EL (cell line): ENCODE measurements around the gene CCND2.
"Not testable (repeated sequence)": the region's sequence is repeated elsewhere in the genome, so short reads cannot be mapped to it uniquely, and the experiment has no call there.

Source experiments
- DNase-seq: peaks from one replicate; pipeline ENCODE4 v3.0.0-alpha.2; 2016

The CCND2 gene

DNA sequence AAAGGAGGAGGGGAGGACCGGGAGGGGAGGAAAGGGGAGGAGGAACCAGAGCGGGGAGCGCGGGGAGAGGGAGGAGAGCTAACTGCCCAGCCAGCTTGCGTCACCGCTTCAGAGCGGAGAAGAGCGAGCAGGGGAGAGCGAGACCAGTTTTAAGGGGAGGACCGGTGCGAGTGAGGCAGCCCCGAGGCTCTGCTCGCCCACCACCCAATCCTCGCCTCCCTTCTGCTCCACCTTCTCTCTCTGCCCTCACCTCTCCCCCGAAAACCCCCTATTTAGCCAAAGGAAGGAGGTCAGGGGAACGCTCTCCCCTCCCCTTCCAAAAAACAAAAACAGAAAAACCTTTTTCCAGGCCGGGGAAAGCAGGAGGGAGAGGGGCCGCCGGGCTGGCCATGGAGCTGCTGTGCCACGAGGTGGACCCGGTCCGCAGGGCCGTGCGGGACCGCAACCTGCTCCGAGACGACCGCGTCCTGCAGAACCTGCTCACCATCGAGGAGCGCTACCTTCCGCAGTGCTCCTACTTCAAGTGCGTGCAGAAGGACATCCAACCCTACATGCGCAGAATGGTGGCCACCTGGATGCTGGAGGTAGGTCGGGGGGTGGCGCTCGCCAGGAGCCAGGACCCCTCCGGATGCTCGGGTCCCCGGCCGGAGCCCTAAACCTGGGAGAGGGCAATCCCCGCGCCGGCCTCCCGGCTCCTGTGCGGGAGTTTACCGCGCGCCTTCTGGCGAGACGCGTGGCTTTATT, at the start of gene CCND2:
TSS of gene CCND2 (plus strand) at position 111 of the 744 bp plus-strand sequence. CDS start at position 390, 279 bp downstream.
- DNase-seq: peak; percentile 46

DNA sequence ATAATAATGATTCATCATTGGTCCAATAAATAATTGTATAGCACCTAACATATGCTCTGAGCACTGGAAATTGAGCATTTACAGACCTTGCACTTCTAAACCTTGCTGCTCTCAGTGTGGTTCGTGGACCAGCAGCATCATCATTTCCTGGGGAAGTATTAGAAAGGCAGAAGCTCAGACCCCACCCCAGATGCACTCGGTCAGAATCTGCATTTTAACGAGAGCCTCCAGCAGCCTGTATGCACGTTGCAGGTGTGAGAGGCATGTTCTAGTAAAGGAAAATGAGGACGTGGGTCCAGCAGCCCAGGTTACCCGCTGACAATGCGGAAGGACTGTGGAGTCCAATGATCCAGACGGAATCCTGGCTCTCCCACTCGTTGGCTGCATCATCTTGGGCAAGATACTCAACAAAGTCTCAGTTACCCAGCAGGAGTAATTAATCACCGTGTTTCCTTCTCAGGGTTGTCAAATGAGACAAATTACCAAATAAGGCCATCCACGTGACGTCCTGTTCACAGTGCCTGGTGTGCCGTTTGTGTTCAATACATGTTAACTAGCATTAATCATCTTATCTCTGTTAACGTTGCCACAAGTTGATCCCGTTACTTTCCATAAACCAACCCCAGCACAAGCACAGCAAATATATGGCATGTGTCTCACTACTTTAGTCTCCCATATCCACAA, 49.2 kb upstream of the CCND2 start:
- DNase-seq: no peak

DNA sequence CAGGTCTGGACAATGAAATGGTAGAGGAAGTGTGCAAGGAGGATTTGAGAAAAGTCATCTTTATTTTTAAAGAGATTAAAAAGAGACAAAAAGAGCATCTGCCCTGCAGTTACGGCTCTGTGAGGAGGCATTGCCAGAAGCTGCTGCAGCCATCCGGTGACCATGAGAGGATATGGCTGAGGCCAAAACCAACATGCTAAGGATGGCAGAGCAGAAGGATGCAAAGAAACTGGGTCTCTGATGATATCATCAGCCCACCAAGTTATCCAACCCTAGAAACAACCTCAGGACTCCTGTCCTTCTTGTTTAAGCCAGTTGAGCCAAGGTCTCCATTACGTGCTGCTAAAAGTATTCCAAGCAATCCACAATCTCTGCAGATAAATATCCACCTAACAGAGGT, 48.0 kb upstream of the CCND2 start:
- no peak for DNase-seq

DNA sequence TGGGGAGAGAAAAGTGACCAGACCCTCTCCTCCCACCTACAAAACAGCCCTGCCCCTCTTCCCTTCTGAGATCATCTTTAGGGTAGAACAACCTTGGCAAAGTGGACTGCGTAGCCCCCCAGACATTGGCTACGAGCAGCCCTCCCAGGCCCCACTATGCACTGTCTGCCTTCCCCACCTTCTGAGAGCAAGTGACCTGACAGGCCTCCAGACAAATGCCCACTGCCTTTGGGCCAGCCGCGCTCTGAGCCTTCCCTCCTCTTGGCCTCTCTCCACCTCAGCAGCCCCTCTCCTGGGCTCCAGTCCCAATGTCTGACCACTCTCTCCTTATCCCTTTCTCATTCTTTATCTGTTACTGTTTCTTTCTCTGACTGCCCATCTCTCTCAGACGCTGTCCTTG, 46.5 kb upstream of the CCND2 start:
- no peak for DNase-seq

DNA sequence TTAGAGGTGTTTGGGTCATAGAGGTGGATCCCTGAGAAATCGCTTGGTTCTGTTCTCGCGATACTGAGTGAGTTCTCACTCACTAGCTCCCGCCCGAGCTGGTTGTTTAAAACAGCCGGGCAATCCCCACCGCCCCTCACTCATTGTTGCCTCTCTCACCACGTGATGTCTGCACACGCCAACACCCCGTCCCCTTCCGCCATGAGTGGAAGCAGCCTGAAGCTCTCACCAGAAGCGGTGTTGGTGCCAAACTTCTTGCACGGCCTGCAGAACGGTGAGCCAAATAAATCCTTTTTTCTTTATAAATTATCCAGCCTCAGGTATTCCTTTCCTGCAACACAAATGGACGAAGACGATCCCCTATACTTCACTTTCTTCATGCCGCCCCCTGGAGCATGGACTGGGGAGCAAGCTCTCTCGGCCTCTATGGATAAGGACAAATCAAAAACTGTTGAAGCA, 45.4 kb upstream of the CCND2 start:
- no peak for DNase-seq

DNA sequence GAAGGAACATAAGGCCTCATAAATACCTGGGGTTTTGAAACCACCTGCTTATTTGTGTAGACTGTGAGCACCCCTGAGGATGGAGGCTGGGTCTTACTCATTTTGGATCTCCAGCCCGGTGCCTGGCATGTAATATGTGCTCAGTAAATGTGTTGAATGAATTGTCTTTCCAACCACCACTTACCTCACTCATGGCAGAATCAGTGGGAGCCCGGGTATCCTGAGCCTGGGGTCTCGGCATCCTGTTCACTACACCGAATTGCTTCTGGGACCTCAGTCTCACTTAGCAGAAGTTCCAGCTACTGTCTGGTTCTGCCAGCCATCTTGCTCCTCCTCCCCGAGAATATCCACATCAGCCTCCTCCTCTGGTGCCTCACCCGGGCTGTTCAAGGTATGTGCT, 43.0 kb upstream of the CCND2 start:
- DNase-seq: no peak

DNA sequence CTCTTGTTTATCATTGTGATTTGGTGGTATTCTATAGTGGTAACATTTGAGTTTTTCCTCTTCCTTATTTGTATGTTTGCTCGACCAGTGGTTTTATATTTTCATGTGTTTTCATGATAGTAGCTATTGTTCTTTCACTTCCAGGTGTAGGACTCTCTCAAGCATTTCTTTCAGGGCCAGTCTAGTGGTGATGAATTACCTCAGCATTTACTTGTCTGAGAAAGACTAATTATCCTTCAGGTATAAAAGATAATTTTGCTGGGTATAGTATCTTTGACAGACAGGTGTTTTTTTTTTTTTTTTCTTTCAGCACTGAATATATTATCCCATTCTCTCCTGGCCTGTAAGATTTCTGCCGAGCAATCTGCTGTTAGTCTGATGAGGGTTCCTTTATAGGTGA, 35.0 kb upstream of the CCND2 start:
- DNase-seq: no peak

DNA sequence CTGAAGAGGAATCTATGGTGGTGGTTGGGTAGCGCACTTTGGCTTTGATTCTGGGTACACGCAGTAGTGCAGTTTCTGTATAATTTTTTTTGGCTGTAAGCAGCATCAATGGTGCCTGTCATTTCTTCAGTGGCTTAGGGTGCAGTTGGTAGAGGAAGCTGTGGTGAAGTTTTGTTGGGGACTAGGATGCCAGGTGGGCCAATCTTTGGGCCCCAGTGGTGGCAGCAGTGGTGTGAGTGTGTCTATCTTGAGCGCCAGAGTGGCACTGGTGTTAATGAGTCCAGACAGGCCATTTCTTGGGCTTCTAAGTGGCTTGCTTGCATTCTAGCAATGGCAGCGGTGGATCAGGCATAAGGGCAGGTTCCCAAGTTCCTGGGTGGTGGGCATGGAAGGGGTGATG, 33.8 kb upstream of the CCND2 start:
- no peak for DNase-seq

DNA sequence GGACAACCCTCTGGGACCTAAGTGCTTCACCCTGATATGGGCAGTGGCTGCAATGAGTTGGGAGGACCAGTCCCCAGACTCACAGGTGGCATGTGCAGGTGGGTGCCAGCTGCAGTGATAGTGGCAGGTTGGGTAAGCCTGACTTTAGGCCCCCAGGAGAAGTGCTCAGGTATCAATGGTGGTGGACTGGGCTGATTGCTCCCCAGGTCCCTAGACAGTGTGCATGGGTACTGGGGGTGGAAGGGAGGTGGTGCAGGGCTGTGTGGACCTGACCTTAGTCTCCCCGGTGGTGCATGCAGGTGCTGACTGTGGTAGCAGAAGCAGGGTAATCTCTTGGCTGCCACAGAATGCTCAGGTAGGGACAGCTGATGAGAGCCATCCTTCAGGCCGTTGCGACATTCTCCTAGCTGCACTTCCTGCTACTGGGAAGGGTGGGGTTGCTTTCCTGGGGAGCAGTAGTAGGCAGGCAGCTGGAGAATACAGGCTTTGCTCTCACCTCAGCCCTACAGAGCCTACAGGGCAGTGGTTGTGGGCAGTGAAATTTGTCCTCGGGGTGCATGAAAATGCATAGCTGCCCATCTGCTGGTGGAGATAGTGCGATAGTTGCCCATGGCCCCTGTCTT, 33.3 kb upstream of the CCND2 start:
- DNase-seq: no peak

DNA sequence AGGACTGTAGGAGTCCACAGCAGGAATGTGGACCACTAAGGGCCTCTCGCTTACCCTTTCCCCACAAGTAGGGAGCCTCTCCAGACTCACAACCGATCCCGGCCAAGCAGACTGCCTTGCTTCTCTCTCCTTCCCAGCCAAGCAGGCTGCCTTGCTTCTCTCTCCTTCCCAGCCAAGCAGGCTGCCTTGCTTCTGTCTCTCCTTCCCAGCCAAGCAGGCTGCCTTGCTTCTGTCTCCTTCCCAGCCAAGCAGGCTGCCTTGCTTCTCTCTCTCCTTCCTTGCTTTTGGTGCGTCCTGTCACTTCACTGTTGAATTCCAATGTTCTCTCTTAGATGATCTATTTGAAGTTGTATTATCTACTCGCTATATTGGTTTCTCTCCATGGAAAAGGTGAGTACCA, 32.6 kb upstream of the CCND2 start:
- no peak for DNase-seq

DNA sequence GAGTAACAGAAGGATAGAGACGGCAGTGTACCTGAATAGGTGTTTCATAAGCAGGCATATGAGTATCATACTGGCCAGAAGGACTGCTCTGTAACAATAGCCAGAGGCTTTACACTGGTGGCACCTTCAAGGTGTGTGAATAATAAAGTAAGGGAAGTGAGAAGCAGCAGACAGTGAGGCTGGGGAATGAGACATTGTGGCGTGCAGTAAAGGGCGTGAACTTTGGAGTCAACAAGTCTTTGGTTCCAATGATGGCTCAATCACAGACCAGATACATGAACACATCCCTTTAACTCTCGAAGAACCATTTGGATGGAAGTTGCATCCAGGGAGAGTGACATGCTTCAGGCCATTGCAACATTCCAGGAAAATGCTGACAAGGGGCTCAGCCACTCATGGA, 32.0 kb upstream of the CCND2 start:
- DNase-seq: no peak

DNA sequence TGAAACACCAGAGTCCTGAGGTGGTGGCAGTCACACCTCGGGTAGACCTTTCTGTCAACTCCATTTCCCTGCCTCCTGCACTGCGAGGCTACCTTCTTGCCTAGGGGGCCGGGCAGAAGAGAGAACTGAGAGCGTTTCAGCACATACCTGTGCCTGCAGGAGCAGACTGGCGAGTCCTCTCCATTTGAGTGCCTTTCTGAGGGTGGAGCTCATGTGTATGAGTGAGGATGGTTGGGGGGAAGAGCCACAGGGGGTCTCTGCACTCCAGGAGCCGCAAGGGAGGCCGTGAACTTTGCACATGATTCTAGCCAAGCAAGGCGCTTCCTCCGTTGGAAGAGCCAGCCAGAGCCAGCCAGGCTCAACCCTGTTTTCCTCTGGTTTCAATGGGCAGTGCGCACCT, 31.0 kb upstream of the CCND2 start:
- DNase-seq: no peak

DNA sequence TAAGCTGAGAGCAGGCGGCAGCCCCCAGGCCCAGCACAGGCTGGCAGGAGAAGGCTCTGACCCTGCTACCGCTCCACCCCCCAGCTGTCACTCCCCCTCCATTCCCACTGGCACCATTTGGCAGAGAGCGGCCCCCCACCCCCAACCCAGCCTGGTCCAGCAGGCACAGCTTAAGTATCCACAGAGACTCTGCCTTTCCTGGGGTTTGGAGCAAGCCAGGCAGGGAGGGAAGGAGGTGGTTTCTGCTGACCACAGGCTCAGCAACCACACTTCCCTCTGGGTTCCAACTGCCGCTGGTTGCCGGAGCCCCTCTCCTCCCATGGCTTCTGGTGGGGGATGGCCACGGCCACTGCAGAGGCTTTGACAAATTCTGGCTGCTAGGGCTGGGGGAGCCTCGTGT, 30.5 kb upstream of the CCND2 start:
- no peak for DNase-seq

DNA sequence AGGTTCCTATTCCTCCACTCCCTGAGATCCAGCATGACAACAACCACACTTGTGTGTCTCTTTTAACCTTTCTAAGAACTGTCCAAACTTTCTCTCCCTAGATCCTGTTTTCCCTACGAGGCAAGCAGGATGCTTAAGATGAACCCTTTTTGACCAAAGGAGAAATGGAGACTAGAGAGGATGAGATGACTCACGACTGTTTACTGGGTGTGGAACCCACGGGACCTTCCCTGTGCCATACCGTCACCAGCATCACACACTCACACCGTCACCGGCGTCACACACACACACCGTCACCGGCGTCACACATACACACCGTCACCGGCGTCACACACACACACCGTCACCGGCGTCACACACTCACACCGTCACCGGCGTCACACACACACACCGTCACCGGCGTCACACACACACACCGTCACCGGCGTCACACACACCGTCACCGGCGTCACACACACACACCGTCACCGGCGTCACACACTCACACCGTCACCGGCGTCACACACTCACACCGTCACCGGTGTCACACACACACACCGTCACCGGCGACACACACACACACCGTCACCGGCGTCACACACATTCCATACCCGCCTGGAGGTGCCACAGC, 30.0 kb upstream of the CCND2 start:
- not testable (repeated sequence) for DNase-seq

DNA sequence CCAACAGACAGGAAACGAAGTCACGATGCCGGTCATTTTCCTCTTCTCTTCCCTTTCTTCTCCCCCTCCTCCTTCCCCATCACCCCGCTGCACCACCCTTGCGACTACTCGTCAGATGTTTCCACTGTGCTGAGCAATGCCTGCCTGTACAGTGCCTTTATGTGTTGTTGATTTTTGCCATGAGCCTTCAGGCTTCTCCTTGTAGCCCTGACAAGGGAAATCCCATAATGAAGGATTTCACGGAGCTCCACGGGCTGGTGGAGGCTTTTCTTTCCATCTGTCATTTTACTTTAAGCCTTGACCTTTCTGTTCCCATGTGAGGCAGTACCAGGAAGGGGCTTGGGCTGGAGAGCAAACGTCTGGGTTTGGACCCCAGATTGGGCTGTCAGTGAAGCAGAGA, 28.7 kb upstream of the CCND2 start:
- DNase-seq: no peak

DNA sequence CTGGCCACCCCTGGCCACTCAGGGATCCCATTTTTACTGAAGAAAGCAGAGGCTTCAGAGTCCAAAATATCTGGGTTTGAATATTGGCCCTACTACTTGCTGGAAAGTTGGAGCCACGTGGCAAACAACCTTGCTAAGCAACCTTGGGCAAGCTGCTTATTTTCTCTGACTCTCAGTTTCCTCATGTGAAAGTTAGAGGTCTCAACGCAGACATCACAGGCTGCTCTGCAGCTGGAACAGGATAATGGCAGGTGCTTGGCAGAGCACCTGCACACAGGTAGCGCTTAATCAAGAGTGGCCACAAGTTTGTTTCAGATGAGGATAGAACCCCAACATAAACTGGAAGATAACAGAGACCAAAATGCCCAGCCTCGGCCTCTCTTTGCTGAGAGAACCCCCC, 28.1 kb upstream of the CCND2 start:
- no peak for DNase-seq

DNA sequence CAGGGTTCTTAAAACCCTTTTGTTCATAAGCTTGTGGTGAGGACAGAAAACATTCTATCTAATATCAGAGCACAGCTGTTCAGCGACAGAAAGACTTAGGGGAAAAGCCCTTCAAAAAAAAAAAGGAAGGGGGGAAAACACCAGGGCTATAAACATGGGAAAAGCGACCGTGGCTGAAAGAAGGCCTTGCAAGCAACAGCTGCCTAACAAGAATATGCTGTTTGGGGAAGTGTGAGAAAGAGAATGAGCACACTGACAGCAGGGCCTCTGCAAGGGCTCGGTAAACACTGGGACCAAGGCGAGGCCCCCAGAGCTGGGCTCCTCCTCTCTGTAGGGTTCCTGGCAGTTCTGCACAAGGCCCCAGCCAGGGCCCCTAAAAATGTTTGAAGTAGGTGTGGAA, 27.4 kb upstream of the CCND2 start:
- no peak for DNase-seq

DNA sequence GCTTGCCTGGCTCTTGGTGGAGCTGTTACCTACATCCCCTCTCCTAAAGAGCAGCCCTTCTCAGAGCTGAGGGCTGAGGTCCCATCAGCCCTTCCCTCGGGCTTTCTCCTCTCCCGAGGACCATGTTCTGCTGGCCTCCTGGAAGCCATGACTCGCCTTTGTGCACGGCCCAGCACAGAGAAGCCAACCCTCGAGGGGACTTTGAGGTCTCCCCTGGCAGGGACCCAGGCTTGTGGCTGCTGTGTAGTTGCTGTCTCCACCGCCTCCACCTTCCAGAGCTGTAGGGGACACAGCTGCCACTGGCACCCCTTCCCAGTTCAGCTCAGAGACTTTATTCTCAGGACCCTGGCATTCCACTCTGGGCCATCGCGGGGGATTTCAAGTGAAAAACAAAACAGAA, 22.9 kb upstream of the CCND2 start:
- no peak for DNase-seq

DNA sequence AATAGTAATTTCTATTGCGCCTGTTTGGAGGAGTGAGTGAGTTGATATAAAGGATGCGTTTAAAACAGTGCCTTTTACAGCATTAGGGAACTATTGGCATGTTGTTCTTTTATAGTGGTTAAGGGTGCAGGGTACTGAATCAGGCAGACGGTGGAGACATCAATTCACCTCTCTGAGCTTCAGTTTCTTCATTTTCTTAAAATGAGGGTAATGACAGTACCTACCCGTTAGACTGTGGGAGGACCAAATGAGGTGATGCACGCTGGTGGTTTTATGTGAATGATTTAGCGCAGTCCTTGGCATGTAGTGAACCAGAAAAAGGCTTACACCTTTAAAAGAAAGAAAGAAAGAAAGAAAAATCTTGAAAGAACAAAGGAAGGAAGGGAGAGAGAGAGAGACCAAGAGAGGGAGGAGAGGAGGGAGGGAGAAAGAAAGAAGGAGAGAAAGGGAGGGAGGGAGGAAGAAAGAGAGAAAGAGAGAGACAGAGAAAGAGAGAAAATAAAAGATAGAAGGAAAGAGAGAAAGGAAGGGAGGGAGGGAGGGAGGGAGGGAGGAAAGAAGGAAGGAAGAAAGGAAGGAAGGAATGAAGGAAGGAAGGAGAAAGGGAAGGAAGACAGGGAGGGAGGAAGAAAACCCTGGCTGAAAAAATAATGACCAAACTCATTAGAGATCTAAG, 22.2 kb upstream of the CCND2 start:
- no peak for DNase-seq

DNA sequence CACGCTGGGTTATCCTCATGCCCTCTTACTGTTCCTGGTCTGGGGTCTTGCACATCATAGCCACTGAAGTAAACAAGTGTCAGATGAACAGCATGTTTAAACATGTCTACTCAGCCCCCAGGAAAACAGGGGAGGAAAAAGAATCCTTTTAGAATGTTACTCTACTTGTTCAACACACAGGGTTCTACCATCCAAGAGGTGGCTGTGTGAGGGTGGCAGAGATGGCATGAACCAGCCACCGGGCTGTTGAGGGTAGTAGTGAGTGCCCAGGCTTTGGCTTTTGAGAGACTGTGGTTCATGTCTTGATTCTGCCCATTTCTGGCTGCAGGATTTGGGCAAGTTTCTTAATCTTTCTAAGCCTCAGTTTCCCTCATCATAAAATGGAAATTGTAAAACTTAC, 21.6 kb upstream of the CCND2 start:
- no peak for DNase-seq

DNA sequence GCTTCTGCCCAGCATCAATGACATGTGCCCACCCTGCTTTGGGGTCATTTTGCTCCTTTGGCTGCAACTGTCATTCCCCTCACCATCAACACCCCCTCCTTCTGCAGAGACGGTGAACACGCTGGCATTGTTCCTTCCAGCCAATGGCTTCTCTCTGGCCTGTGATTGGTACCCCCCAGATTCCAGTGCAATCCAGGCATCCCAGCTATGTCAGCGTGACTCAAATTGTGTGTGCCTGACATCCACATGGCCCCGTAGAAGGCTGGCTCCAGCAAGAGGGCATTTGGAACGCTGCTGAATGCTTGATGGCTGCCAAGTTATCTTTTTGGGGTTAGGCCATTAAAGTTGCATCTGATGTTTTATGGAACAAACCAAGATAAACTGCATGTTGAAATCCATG, 21.0 kb upstream of the CCND2 start:
- no peak for DNase-seq

DNA sequence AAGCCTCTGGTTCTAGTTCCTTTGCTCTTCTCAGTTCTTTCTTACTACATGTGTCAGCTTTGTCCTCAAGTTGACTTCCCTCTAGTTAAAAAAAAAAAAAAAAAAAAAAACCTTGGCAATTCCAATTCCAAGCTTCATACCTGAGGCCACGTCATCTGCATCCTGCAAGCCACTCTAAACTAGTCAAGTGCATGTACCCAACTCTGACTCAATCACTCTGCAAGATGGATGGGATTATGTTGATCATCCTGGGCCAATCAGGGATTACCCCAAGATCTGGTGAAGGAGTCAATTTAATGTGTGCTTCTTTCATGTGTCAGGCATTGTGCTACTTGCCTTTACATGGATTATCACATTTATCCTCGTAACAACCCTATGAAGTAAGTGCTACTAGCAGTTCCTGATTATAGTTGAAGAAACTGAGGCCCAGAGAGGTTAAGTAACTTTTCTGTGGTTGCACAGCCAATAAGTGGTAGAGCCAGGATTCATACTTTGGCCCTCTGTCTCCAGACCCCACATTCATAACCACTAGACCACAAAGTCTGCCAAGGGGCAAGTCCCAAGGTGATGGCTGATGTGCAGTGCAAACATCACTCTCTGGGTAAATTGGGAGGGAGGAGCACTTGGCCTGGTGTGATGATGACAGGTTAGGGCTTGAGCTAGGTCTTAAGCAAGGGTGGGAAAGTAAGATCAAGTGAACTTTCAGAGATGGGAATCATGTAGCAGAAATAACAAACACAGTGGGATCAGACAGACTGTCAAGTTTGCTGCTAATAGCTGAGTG, 17.3 kb upstream of the CCND2 start:
- DNase-seq: no peak
